RWPE2 (cell line): ENCODE results near the gene HK3.

Source experiments
- ATAC-seq: fragments of 200-7000 bp; cut with Tn5 transposase; 3 replicates; pipeline ENCODE4 v1.9.1; 2021; ENCODE audit warnings: low read depth
- DNase-seq: peaks from one replicate; pipeline ENCODE4 v3.0.0-alpha.2; 2020; ENCODE audit warnings: low spot score
- H3K27ac ChIP-seq: fragments of 450-650 bp; 2 replicates; pipeline ENCODE4 v1.5.1; 2017; ENCODE audit warnings: mild to moderate bottlenecking; ENCODE audit not compliant: poor library complexity, severe bottlenecking
- H3K27me3 ChIP-seq: fragments of 250-450 bp; sonication (Bioruptor Pico); 2 replicates; pipeline ENCODE4 v1.5.1; 2021; ENCODE audit warnings: mild to moderate bottlenecking, moderate library complexity; ENCODE audit not compliant: insufficient read depth, poor library complexity, severe bottlenecking
- H3K36me3 ChIP-seq: fragments of 250-450 bp; sonication (Bioruptor Pico); 2 replicates; pipeline ENCODE4 v1.5.1; 2020; ENCODE audit warnings: low read depth, mild to moderate bottlenecking, moderate library complexity
- H3K4me1 ChIP-seq: fragments of 250-450 bp; sonication (Bioruptor Pico); 2 replicates; pipeline ENCODE4 v1.5.1; 2021; ENCODE audit warnings: mild to moderate bottlenecking, moderate library complexity; ENCODE audit not compliant: insufficient read depth, poor library complexity, severe bottlenecking
- H3K4me3 ChIP-seq: fragments of 250-450 bp; sonication (Bioruptor Pico); 2 replicates; pipeline ENCODE4 v1.5.1; 2021; ENCODE audit warnings: mild to moderate bottlenecking, moderate library complexity; ENCODE audit not compliant: severe bottlenecking
- H3K9me3 ChIP-seq: fragments of 250-450 bp; sonication (Bioruptor Pico); 2 replicates; pipeline ENCODE4 v1.5.1; 2021; ENCODE audit warnings: mild to moderate bottlenecking, moderate library complexity; ENCODE audit not compliant: severe bottlenecking
- TF ChIP-seq, protein P1 (sequence below): fragments of 450-650 bp; IDR thresholded peaks from one replicate; pipeline ENCODE4 v1.5.1; 2017; ENCODE audit warnings: mild to moderate bottlenecking, moderate library complexity; ENCODE audit not compliant: poor library complexity, severe bottlenecking

The HK3 gene

DNA sequence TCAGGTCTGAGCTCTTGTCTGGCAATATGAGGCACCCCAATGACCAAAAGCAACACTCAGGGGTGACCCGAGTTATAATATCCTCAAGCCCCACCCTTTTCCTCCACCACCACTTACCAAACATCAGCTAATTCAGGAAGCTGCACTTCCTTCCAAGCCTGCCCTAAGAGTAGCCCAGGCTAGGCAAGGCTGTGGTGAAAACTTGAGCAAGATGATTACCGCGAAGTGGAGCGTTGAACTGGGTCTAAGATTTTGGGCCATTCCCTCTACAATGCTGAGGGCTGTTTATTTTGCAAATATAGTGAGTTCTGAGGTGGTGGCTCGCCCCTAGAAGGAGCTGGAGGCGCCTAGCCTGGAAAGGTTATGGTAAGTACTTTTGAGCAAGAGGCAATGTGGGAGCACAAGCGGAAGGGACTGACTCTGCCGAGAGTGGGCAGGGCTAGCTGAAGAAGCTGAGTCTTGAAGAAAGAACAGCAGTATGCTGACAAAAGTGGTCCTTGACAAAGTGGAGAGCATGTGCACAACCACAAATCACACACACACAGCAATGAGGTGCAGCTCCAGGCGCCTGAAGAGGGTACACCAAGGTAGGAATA is at the start of gene HK3:
HK3 (minus strand) TSS at position 51 of the 596 bp plus-strand sequence. CDS start 3,187 bp downstream, outside the sequence.
- no peak for DNase-seq
- Histone ChIP-seq H3K4me1 (no peaks in the 10 kb centered on the region), H3K9me3 (no peaks in the 10 kb centered on the region), H3K36me3 (peaks cover 15% of the 10 kb centered on the region), H3K27me3 (no peaks in the 10 kb centered on the region), H3K4me3 (no peak within 1 kb of the TSS), H3K27ac (no peak within 1 kb of the TSS)
- ATAC-seq = no peak
- TF ChIP-seq, protein P1, sequence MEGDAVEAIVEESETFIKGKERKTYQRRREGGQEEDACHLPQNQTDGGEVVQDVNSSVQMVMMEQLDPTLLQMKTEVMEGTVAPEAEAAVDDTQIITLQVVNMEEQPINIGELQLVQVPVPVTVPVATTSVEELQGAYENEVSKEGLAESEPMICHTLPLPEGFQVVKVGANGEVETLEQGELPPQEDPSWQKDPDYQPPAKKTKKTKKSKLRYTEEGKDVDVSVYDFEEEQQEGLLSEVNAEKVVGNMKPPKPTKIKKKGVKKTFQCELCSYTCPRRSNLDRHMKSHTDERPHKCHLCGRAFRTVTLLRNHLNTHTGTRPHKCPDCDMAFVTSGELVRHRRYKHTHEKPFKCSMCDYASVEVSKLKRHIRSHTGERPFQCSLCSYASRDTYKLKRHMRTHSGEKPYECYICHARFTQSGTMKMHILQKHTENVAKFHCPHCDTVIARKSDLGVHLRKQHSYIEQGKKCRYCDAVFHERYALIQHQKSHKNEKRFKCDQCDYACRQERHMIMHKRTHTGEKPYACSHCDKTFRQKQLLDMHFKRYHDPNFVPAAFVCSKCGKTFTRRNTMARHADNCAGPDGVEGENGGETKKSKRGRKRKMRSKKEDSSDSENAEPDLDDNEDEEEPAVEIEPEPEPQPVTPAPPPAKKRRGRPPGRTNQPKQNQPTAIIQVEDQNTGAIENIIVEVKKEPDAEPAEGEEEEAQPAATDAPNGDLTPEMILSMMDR = no peak

DNA sequence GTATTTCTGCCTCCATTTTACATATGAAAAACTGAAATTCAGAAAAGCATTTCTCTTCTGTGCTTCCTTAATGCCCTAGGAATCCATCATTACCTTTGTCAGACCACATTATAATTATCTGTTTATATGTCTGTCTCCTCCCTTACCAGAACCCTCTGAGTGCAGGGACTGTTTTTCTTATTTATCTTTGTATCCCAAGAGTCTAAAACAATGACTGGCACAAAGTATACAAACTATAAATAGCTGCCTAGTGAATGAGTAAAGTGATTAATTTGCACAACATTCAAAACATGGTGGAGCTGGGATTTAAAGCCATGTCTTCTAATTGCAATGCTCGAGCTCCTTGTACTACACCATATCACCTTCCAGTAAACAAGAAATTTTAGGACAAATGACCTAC is 49.3 kb upstream of the HK3 start:
- ATAC-seq = no peak
- DNase-seq = no peak
- peaks cover 83% of the 10 kb centered on the region for H3K36me3 ChIP-seq
- no peak overlapping the region for H3K4me3 ChIP-seq
- TF ChIP-seq, protein P1 = no peak
- no peak overlapping the region for H3K27ac ChIP-seq
- no peaks in the 10 kb centered on the region for H3K9me3 ChIP-seq
- no peaks in the 10 kb centered on the region for H3K27me3 ChIP-seq
- H3K4me1 ChIP-seq = no peaks in the 10 kb centered on the region

DNA sequence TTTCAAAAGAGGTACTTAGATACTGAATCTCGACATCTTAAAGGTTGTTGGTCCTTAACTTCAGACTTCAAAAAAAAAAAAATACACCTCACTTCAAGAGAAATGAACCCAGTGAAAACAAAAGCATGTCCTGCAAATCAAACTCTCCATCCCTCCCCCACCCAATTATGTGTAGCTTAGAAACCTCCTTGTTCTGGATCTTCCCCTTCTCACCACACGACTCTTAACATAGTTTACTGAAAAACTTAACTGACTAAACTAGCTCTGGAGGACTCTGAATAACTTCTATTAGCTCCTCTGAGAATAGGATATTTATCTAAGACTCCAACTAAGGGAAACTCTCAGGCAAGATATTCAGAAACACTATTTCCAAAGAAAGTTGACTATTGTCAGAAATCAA is 48.7 kb upstream of the HK3 start:
- Histone ChIP-seq H3K27ac (no peak overlapping the region), H3K4me3 (no peak overlapping the region), H3K4me1 (no peaks in the 10 kb centered on the region), H3K9me3 (no peaks in the 10 kb centered on the region), H3K27me3 (no peaks in the 10 kb centered on the region), H3K36me3 (peaks cover 83% of the 10 kb centered on the region)
- TF ChIP-seq, protein P1 = no peak
- DNase-seq (no peak), ATAC-seq (no peak)

DNA sequence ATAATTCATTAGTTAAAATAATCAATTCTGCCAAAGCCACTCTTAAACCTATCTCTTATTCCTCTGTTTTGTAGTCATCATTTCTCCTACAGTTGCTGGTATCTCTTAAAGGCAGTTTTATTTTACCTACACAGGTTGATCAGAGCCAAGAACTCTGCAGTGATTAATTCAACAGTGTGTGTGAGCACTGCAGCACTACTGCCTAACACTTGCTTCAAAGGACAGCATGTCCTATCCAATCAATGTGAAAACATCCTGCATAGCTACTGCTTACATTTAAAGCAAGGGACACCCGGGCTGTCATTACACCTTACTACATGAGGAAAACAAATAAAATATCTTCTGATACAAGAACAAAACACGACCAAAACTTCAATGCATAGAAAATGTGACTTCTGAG is 45.1 kb upstream of the HK3 start:
- Histone ChIP-seq H3K4me3 (no peak overlapping the region), H3K36me3 (peaks cover 86% of the 10 kb centered on the region), H3K9me3 (no peaks in the 10 kb centered on the region), H3K4me1 (no peaks in the 10 kb centered on the region), H3K27me3 (no peaks in the 10 kb centered on the region), H3K27ac (no peak overlapping the region)
- DNase-seq (no peak), ATAC-seq (no peak)
- TF ChIP-seq, protein P1 = no peak

GRCh38 chr5:176943816-176944215 is 44.7 kb upstream of the HK3 start:
- Histone ChIP-seq H3K36me3 (peaks cover 82% of the 10 kb centered on the region), H3K27ac (no peak overlapping the region), H3K4me3 (no peak overlapping the region), H3K4me1 (no peaks in the 10 kb centered on the region), H3K9me3 (no peaks in the 10 kb centered on the region), H3K27me3 (no peaks in the 10 kb centered on the region)
- DNase-seq = no peak
- TF ChIP-seq, protein P1 = no peak
- ATAC-seq = no peak
